CD14-positive monocyte (primary cell): Measurements from ENCODE around the gene ZWILCH. TPM values are rescaled to one million over a fixed set of nuclear protein-coding genes. Genes with fewer than 3 reads are reported as not detected.
A peak's percentile ranks its signal among the peaks of the same experiment; 100 is the strongest.

Experiments used
- DNase-seq, 3 donors: peaks; one replicate each; pipeline ENCODE4 v3.0.0-alpha.2; 2011 to 2022
- H2AFZ ChIP-seq: 2 replicates; pipeline ENCODE4 v1.6.0; 2012; ENCODE audit warnings: mild to moderate bottlenecking, low read depth, low read length, inconsistent platforms; ENCODE audit not compliant: insufficient read depth, poor library complexity, severe bottlenecking
- H3K27ac ChIP-seq, 2 donors: 1 replicate in 1 of 2; 2 replicates in 1 of 2; pipeline ENCODE4 v1.5.1; 2012 to 2013; ENCODE audit warnings: low read length in 2 of 2, control low read depth in 1 of 2, inconsistent platforms in 1 of 2, low read depth in 1 of 2, mild to moderate bottlenecking in 1 of 2
- H3K27me3 ChIP-seq, 2 donors: one replicate each; pipeline versions ENCODE4 v1.6.0 to v1.6.1; 2011 to 2013; ENCODE audit warnings: low read length in 2 of 2; ENCODE audit not compliant: control insufficient read depth in 2 of 2, insufficient read depth in 2 of 2
- H3K36me3 ChIP-seq, 2 donors: replicated peaks in 1 of 2; 1 replicate in 1 of 2; 2 replicates in 1 of 2; pipeline versions ENCODE4 v1.5.1 to v1.6.1; 2012 to 2013; ENCODE audit warnings: low read length in 2 of 2, control low read depth in 1 of 2, inconsistent platforms in 1 of 2, mild to moderate bottlenecking in 1 of 2; ENCODE audit not compliant: insufficient read depth in 2 of 2, control insufficient read depth in 1 of 2
- H3K4me1 ChIP-seq, 2 donors: 1 replicate in 1 of 2; 2 replicates in 1 of 2; pipeline versions ENCODE4 v1.5.1 to v1.6.1; 2012 to 2013; ENCODE audit warnings: low read length in 2 of 2, control low read depth in 1 of 2, inconsistent platforms in 1 of 2, mild to moderate bottlenecking in 1 of 2, moderate library complexity in 1 of 2; ENCODE audit not compliant: insufficient read depth in 2 of 2, control insufficient read depth in 1 of 2
- H3K4me2 ChIP-seq: replicated peaks from 2 replicates; pipeline ENCODE3; 2012; ENCODE audit warnings: low read length, moderate library complexity, mild to moderate bottlenecking; ENCODE audit not compliant: poor library complexity, severe bottlenecking; ENCODE audit errors: extremely low read depth
- H3K4me3 ChIP-seq, 3 experiments: fragments of 200-600 bp in 1 of 3; sonication (generic) in 1 of 3; replicated peaks in 1 of 3; 1 replicate in 2 of 3; 2 replicates in 1 of 3; pipeline ENCODE4 v1.5.1; 2011 to 2013; ENCODE audit warnings: low read length in 3 of 3, mild to moderate bottlenecking in 3 of 3, control low read depth in 2 of 3, low read depth in 2 of 3, inconsistent platforms in 1 of 3, moderate library complexity in 1 of 3
- H3K79me2 ChIP-seq: 2 replicates; pipeline ENCODE4 v1.6.0; 2012; ENCODE audit warnings: mild to moderate bottlenecking, control low read depth, inconsistent platforms, low read length, moderate library complexity; ENCODE audit not compliant: insufficient read depth
- H3K9ac ChIP-seq: 2 replicates; pipeline ENCODE4 v1.6.0; 2017; ENCODE audit warnings: low read length, mild to moderate bottlenecking; ENCODE audit not compliant: insufficient read depth, poor library complexity, severe bottlenecking
- H3K9me3 ChIP-seq, 2 donors: replicated peaks in 1 of 2; 1 replicate in 1 of 2; 2 replicates in 1 of 2; pipeline versions ENCODE4 v1.5.1 to v1.6.1; 2012 to 2013; ENCODE audit warnings: low read length in 2 of 2, control low read depth in 1 of 2; ENCODE audit not compliant: control insufficient read depth in 1 of 2, insufficient read depth in 1 of 2
- H4K20me1 ChIP-seq: 2 replicates; pipeline ENCODE4 v1.6.0; 2012; ENCODE audit warnings: mild to moderate bottlenecking, low read length, control low read depth, moderate library complexity; ENCODE audit not compliant: insufficient read depth
- H3K27ac Mint-ChIP-seq, 7 donors: one replicate each; pipeline ENCODE4 v1.8.0; 2020; ENCODE audit warnings: mild to moderate bottlenecking in 7 of 7, mixed read lengths in 7 of 7, moderate library complexity in 6 of 7, inconsistent platforms in 2 of 7
- H3K27me3 Mint-ChIP-seq, 3 donors: one replicate each; pipeline ENCODE4 v1.8.0; 2021 to 2022; ENCODE audit warnings: low read depth in 3 of 3, mild to moderate bottlenecking in 3 of 3, mixed read lengths in 3 of 3, moderate library complexity in 3 of 3, inconsistent platforms in 1 of 3
- H3K36me3 Mint-ChIP-seq, 2 donors: one replicate each; pipeline ENCODE4 v1.8.0; 2020; ENCODE audit warnings: mixed read lengths in 2 of 2, inconsistent platforms in 1 of 2, mild to moderate bottlenecking in 1 of 2
- H3K4me1 Mint-ChIP-seq: one replicate; pipeline ENCODE4 v1.8.0; 2020; ENCODE audit warnings: mild to moderate bottlenecking, mixed read lengths
- H3K4me3 Mint-ChIP-seq, 2 donors: one replicate each; pipeline ENCODE4 v1.8.0; 2020; ENCODE audit warnings: mild to moderate bottlenecking in 2 of 2, mixed read lengths in 2 of 2, moderate library complexity in 1 of 2
- H3K9me3 Mint-ChIP-seq, 7 donors: one replicate each; pipeline ENCODE4 v1.8.0; 2020 to 2022; ENCODE audit warnings: mixed read lengths in 7 of 7, mild to moderate bottlenecking in 6 of 7, moderate library complexity in 6 of 7, inconsistent platforms in 2 of 7
- CTCF ChIP-seq: fragments of 200-600 bp; IDR thresholded peaks from one replicate; pipeline ENCODE4 v1.8.0; 2022; ENCODE audit warnings: antibody characterized with exemption, mild to moderate bottlenecking
- WGBS: methylation state at CpG from one replicate; pipeline ENCODE4 v1.1.5; 2013; ENCODE audit warnings: missing lambda C conversion rate; ENCODE audit not compliant: insufficient coverage; 5-methylcytosine and 5-hydroxymethylcytosine counted together
- intact Hi-C, 2 donors: fragments of 100-400 bp; cut with micrococcal nuclease; formaldehyde crosslinking; loops; one replicate each; pipeline versions ENCODE4 v1.15.0 to v1.15.1; 2023
- polyA plus RNA-seq, 3 donors: library from polyadenylated mRNA; depleted of rRNA in 1 of 3; unstranded in 2 of 3; stranded (reverse) in 1 of 3; fragments of 300-500 nt in 2 of 3; fragments of >200 nt in 1 of 3; fragmentation: Illumina TruSeq in 2 of 3; gene quantifications; 1 replicate in 2 of 3; 2 replicates in 1 of 3; pipeline ENCODE4 v1.2.3, GENCODE V29; 2012 to 2021

Gene ZWILCH
- polyA plus RNA-seq, 3 donors, result 1.4 to 3.1 (median 2.4) TPM

DNA sequence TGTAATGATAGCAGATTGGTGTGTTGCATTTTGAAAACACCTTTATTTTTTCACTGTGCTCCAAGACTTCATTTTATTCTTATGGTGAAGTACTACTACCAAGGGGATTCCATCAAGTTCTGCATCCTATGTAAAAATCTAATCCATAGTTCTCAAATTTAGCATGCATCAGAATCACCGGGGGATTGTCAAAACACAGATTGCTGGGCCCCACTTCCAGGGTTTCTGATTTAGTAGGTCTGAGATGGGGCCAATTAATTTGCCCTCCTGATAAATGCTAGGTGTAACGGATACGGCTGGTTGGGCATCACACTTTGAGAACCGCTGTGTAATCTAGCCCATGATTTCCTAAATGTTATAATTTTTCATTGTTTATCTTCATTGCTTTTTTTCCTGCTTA is 692 bp downstream of the ZWILCH start:
- Mint-ChIP-seq H3K36me3 (peaks cover 26 to 27% of the 10 kb centered on the region in 2 donors), H3K4me3 (peak overlapping the region; percentile 100), H3K27ac (peak overlapping the region in 6 of 7 donors; percentile 97 to 99 (median 98)), H3K27me3 (peaks cover 0 to 2% (median 0%) of the 10 kb centered on the region in 3 donors), H3K9me3 (no peaks in the 10 kb centered on the region), H3K4me1 (peaks cover 30% of the 10 kb centered on the region)
- Histone ChIP-seq H4K20me1 (peaks cover 30% of the 10 kb centered on the region), H3K9me3 (no peaks in the 10 kb centered on the region), H3K4me1 (peaks cover 25 to 40% of the 10 kb centered on the region in 2 donors), H3K27me3 (no peaks in the 10 kb centered on the region), H3K79me2 (peaks cover 65% of the 10 kb centered on the region), H2AFZ (peak overlapping the region; percentile 97), H3K4me2 (peak overlapping the region; percentile 99), H3K9ac (peak overlapping the region; percentile 83), H3K36me3 (peaks cover 24 to 32% of the 10 kb centered on the region in 2 donors), H3K4me3 (peak overlapping the region; percentile 92 to 98 (median 97)), H3K27ac (peak overlapping the region in 1 of 2 donors; percentile 88)
- intact Hi-C loops, result no loop called here
- no CpG with 5 or more reads among the region's 4 CpGs for WGBS
- no peak for DNase-seq
- no peak for TF ChIP-seq CTCF

- H3K4me3 Mint-ChIP-seq, result no peak overlapping the region
- Histone ChIP-seq H2AFZ (no peak overlapping the region), H3K9ac (no peak overlapping the region), H4K20me1 (peaks cover 8% of the 10 kb centered on the region), H3K9me3 (no peaks in the 10 kb centered on the region), H3K36me3 (peaks cover 0 to 6% of the 10 kb centered on the region in 2 donors), H3K4me3 (no peak overlapping the region), H3K4me1 (peaks cover 14 to 17% of the 10 kb centered on the region in 2 donors), H3K79me2 (peaks cover 42% of the 10 kb centered on the region), H3K27me3 (no peaks in the 10 kb centered on the region), H3K4me2 (no peak overlapping the region), H3K27ac (no peak overlapping the region)
- peaks cover 14% of the 10 kb centered on the region for H3K4me1 Mint-ChIP-seq
- no peak for DNase-seq
- no CpG with 5 or more reads among the region's 3 CpGs for WGBS
- H3K9me3 Mint-ChIP-seq, result no peaks in the 10 kb centered on the region
- intact Hi-C loops, result no loop called here
- H3K27me3 Mint-ChIP-seq, result peaks cover 0 to 2% (median 0%) of the 10 kb centered on the region in 3 donors
- peaks cover 4 to 6% of the 10 kb centered on the region in 2 donors for H3K36me3 Mint-ChIP-seq
- TF ChIP-seq CTCF, result no peak
- H3K27ac Mint-ChIP-seq, result peak overlapping the region in 1 of 7 donors; percentile 3
Measured at GRCh38 chr15:66508293-66508883, 3.3 kb downstream of the ZWILCH start.
